ENCODE results near the gene ZNF620. TPM values are rescaled to one million over a fixed set of nuclear protein-coding genes. Genes with fewer than 3 reads are reported as not detected.

Gene ZNF620
- polyA plus RNA-seq, 1 donor from 2014 or later = 20.2 TPM

DNA sequence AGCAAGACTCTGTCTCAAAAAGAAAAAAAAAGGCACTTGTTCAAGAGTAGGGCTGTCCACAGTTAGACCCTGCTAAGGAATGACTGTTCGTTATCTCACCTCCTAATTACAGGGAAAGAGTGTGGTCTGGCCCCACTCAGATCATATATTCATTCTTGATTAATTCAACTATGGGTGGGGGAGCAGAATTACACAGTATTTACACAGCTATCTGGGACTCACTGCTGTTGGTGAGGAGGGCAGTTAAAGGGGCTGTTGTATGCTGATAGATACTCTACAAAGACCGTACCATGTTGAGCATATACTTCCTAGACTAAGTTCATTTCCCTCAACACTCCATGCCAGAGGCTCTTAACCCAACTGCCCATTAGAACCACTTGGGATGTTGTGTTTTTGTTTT lies 3.8 kb upstream of the ZNF620 start:
- no peak overlapping the region for H3K4me3 ChIP-seq (ENCODE audit: low read length)
- H3K79me2 ChIP-seq (replicated peaks; ENCODE audit: insufficient read depth, low read length) = peaks cover 4% of the 10 kb centered on the region
- H3K27ac ChIP-seq (ENCODE audit: low read length) = no peak overlapping the region
- no peaks in the 10 kb centered on the region for H4K20me1 ChIP-seq (ENCODE audit: insufficient read depth)
- H3K27me3 ChIP-seq (ENCODE audit: insufficient read depth, low read depth, low read length) = no peaks in the 10 kb centered on the region
- no peaks in the 10 kb centered on the region for H3F3A ChIP-seq (ENCODE audit: insufficient read depth, low read length, poor library complexity, severe bottlenecking)
- H3K9me2 ChIP-seq (ENCODE audit: insufficient read depth, low read length) = no peaks in the 10 kb centered on the region
- no peak overlapping the region for H3K4me2 ChIP-seq (ENCODE audit: low read length)
- H3K9ac ChIP-seq (ENCODE audit: low read length) = no peak overlapping the region
- no peak for TF ChIP-seq POLR2AphosphoS5 (IDR thresholded peaks at IDR 0.05)
- TF ChIP-seq, protein P1, sequence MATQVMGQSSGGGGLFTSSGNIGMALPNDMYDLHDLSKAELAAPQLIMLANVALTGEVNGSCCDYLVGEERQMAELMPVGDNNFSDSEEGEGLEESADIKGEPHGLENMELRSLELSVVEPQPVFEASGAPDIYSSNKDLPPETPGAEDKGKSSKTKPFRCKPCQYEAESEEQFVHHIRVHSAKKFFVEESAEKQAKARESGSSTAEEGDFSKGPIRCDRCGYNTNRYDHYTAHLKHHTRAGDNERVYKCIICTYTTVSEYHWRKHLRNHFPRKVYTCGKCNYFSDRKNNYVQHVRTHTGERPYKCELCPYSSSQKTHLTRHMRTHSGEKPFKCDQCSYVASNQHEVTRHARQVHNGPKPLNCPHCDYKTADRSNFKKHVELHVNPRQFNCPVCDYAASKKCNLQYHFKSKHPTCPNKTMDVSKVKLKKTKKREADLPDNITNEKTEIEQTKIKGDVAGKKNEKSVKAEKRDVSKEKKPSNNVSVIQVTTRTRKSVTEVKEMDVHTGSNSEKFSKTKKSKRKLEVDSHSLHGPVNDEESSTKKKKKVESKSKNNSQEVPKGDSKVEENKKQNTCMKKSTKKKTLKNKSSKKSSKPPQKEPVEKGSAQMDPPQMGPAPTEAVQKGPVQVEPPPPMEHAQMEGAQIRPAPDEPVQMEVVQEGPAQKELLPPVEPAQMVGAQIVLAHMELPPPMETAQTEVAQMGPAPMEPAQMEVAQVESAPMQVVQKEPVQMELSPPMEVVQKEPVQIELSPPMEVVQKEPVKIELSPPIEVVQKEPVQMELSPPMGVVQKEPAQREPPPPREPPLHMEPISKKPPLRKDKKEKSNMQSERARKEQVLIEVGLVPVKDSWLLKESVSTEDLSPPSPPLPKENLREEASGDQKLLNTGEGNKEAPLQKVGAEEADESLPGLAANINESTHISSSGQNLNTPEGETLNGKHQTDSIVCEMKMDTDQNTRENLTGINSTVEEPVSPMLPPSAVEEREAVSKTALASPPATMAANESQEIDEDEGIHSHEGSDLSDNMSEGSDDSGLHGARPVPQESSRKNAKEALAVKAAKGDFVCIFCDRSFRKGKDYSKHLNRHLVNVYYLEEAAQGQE (IDR thresholded peaks at IDR 0.05; ENCODE audit: borderline replicate concordance) = no peak
- no peak for TF ChIP-seq TAF1 (IDR thresholded peaks at IDR 0.05; ENCODE audit: low read depth)
- TF ChIP-seq RAD21 (conservative IDR thresholded peaks at IDR 0.05) = no peak
- no peak for TF ChIP-seq EP300 (conservative IDR thresholded peaks at IDR 0.05; ENCODE audit: poor library complexity, severe bottlenecking)
- no peak overlapping the region for H2AFZ ChIP-seq (ENCODE audit: low read depth, low read length)
- no peaks in the 10 kb centered on the region for H3K9me3 ChIP-seq (ENCODE audit: low read length)
- H3K36me3 ChIP-seq (ENCODE audit: insufficient read depth, low read length) = no peaks in the 10 kb centered on the region

DNA sequence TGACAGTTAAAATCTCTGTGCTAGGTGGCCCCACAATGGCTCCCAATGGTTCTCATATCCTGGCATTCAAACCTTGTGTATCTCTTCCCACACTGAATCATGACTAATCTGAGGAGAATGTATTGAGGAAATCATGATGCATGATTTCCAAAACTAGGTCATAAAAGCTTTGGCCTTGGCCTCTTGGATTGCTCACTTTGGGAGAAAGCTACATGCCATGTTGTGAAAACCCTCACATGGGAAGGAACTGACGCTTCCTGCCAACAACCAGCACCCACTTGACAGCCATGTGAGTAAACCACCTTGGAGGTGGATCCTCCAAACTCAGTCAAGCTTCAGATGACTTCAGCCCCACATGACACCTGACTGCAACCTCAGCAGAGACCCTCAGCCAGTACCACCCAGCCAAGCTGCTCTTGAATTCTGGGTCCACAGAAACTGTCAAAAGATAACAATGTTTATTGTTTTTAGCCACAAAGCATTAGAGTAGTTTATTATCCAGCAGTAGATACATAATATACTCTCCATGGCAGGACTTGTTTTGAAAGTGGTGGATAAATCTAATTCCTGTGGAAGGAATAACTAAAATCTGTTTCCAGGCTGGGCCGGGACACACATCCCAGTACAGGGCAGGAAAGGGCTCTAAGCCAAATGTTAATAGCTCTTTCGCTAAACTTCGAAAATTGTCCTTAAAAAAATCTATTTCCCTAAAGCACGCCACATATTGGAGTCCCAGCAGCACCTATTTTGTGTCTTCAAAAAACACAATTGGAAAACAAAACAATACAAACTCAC lies 1.0 kb upstream of the ZNF620 start:
- no peaks in the 10 kb centered on the region for H3K27me3 ChIP-seq (ENCODE audit: insufficient read depth, low read depth, low read length)
- H3K9me2 ChIP-seq (ENCODE audit: insufficient read depth, low read length) = no peaks in the 10 kb centered on the region
- no peak overlapping the region for H3K27ac ChIP-seq (ENCODE audit: low read length)
- H3K36me3 ChIP-seq (ENCODE audit: insufficient read depth, low read length) = no peaks in the 10 kb centered on the region
- peak overlapping the region; percentile 81 for H3K9ac ChIP-seq (ENCODE audit: low read length)
- peak overlapping the region; percentile 100 for H2AFZ ChIP-seq (ENCODE audit: low read depth, low read length)
- TF ChIP-seq EZH2 (IDR thresholded peaks at IDR 0.05; ENCODE audit: borderline replicate concordance, insufficient read depth, low read length, poor library complexity, severe bottlenecking) (no peak), EP300 (conservative IDR thresholded peaks at IDR 0.05; ENCODE audit: poor library complexity, severe bottlenecking) (no peak), MXI1 (conservative IDR thresholded peaks at IDR 0.05; ENCODE audit: poor library complexity, severe bottlenecking) (no peak), TAF1 (IDR thresholded peaks at IDR 0.05; ENCODE audit: low read depth) (no peak), RAD21 (conservative IDR thresholded peaks at IDR 0.05) (no peak), POLR2AphosphoS5 (IDR thresholded peaks at IDR 0.05) (no peak), SMC3 (conservative IDR thresholded peaks at IDR 0.05; ENCODE audit: poor library complexity) (no peak)
- TF ChIP-seq, protein P2, sequence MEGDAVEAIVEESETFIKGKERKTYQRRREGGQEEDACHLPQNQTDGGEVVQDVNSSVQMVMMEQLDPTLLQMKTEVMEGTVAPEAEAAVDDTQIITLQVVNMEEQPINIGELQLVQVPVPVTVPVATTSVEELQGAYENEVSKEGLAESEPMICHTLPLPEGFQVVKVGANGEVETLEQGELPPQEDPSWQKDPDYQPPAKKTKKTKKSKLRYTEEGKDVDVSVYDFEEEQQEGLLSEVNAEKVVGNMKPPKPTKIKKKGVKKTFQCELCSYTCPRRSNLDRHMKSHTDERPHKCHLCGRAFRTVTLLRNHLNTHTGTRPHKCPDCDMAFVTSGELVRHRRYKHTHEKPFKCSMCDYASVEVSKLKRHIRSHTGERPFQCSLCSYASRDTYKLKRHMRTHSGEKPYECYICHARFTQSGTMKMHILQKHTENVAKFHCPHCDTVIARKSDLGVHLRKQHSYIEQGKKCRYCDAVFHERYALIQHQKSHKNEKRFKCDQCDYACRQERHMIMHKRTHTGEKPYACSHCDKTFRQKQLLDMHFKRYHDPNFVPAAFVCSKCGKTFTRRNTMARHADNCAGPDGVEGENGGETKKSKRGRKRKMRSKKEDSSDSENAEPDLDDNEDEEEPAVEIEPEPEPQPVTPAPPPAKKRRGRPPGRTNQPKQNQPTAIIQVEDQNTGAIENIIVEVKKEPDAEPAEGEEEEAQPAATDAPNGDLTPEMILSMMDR (IDR thresholded peaks at IDR 0.05; ENCODE audit: poor library complexity, severe bottlenecking) = no peak
- TF ChIP-seq, protein P1 (IDR thresholded peaks at IDR 0.05; ENCODE audit: borderline replicate concordance) = no peak
- no peaks in the 10 kb centered on the region for H4K20me1 ChIP-seq (ENCODE audit: insufficient read depth)
- H3K9me3 ChIP-seq (ENCODE audit: low read length) = no peaks in the 10 kb centered on the region
- H3K4me3 ChIP-seq (ENCODE audit: low read length) = peak overlapping the region; percentile 83
- peaks cover 30% of the 10 kb centered on the region for H3K79me2 ChIP-seq (replicated peaks; ENCODE audit: insufficient read depth, low read length)
- H3F3A ChIP-seq (ENCODE audit: insufficient read depth, low read length, poor library complexity, severe bottlenecking) = no peaks in the 10 kb centered on the region
- H3K4me2 ChIP-seq (ENCODE audit: low read length) = peak overlapping the region; percentile 69

Data from neural cell (in vitro differentiated cells).